HG02678 (cell line): ENCODE data around the gene TMEM89.

Experiments
- ATAC-seq: cut with Tn5 transposase; IDR thresholded peaks from one replicate; pipeline ENCODE4 v1.9.1; 2021; ENCODE audit warnings: mild to moderate bottlenecking, moderate library complexity; ENCODE audit not compliant: unreplicated experiment

TMEM89 gene

DNA sequence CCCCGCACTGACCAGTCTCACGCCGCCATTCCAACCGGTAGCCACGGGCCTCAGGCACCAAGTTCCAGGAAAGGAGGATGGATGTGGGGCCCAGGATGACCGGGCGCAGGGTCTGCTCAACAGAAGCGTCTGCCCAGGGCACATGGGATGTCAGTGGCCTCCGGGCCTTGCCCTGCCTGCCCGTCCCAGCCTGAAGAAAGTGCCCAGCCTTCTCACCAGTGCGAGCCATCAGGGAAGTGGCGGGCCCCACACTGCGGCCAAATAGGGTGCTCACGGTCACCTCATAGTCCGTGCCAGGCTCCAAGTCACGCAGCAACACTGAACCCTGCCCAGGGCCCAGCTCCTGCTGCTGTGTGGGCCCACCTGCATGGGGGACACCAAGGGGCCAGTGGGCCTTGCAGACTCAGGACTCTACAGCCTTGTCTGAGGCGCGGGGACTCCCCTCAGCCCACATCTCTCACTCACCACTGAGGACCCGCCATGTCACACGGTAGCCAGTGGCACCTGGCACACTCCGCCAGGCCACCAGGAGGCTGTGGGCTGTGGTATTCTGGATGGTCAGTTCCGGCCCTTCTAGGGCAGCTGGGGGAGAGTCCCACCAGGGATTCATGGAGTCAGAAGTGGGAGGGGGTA, 29.6 kb downstream of the TMEM89 start:
- ATAC-seq, result no peak

DNA sequence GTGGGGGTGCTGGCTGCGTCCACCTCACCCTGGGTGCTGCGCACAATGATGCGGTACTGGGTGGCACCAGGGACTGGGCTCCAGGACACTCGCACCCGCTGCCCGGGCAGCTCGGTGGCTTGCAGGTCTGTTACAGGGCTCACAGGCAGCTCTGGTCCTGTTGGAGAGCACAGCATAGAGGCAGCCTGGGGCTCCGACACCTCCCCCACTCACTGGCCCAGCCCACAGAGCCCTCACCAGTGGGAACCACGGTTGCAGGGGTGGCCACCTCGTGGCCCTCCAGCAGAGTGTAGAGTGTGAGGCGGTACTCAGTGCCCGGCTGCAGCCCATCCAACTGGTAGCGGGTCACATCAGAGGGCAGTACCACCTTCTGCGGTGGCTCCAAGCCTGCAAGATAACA, 30.1 kb downstream of the TMEM89 start:
- no peak for ATAC-seq

DNA sequence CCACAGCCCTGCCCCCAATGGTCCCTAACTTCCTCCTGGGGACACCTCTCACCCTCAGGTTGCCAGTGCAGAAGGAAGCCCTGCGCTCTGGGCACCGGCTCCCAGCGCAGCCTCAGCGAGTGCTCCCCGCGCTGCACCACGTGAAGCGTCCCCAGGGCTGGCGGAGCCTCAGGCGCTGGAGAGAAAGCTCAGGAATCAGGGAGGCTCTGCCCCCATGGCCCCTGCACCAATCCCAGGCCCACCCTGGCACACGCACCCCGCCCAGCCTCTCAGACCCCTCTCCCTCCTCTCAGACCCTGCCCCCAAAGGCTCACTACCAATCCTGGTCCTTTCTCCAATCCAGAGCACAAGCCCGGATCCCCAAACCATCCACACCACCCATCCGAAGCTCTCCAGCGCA, 33.3 kb downstream of the TMEM89 start:
- no peak for ATAC-seq

DNA sequence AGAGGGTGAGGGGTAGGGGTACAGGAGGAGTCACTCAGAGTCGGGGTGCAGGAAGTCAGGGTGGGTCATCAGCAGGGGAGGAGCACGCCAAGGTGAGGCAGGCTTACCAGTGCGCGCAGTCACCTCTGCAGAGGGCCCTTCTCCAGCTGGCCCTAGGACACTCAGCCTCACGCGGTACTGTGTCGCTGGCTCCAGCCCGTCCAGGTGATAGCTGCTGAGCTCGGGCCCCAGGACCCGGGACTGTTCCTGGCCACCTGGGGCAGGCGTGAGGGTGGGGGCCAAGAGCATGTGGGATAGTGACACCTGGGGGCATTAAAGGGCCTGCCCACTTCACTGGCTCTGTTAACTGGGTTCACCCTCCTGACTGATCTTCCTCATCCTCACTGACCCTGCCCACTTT, 33.9 kb downstream of the TMEM89 start:
- no peak for ATAC-seq

DNA sequence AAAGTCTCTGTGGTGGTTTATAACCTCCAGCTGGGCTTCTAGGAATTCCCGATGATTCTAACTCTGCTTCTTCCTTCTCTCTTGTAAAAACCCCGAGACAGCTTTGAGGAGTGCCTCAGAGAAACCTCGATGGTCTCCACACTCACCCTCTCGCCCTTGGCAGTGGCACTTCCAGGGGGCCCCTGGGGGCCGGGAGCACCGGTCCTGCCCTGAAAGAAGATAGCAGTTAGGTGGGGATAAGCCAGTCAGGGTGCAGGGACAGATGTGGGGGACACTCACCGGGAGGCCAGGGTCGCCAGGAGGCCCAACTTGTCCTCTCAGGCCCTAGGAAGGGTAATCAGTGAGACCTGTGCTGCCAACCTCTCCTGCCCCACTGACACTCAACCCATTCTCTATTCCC, 36.2 kb downstream of the TMEM89 start:
- no peak for ATAC-seq

DNA sequence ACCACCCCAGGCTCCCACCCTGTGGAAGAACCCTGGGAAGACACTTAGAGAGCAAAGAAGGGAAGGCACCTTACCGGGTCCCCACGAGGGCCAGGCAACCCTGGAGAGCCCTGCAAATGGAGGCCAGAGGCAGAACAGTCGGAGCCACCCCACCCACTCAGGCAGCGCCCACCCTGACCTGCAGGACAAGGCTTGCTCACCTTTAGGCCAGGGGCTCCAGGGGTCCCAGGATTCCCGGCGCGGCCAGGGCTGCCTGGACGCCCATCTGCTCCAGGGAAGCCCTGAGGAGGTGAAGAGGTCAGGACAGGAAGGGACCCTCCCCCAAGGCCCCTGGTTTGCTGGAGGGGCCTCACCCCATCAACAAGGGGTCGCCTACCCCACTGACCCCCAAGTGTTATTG, 36.7 kb downstream of the TMEM89 start:
- no peak for ATAC-seq

DNA sequence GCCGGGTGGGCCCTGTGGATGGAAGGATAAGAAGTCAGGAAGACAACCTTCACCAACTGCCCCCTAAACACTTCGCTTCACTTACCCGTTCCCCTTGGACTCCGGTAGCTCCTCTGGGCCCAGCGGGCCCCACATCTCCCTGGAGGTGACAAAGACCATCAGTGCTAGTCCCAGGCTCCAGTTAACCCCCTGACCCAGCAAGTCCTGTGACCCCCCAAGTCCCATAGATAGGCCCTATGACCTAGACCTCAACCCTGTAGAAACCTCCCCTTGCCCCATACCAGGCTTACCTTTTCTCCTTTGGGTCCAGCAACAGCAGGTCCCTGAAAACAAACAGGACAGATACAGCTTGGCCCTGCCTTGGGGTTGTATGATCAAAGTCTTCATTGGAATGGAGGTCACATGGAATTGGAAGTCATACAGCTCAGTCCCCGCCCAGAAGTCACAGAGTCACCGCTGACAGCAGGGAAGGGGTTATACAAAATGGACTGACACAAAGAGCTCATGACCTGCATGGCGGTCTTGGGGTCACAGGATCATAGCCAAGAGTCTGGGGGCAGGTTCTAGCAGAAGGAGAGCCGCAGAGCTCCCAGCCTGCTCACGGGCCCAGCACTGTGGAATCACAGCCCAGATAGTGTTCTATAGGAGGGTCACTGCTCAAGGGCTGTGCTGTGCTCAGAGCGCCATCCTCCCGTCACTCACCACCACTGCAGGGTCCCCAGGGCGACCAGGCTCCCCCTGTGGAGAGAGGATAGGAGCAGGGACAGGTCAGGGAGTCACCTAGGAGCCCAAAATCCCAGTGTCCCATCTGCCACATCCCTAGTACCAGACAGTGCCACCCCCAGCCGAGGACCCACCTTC, 39.7 kb downstream of the TMEM89 start:
- no peak for ATAC-seq

DNA sequence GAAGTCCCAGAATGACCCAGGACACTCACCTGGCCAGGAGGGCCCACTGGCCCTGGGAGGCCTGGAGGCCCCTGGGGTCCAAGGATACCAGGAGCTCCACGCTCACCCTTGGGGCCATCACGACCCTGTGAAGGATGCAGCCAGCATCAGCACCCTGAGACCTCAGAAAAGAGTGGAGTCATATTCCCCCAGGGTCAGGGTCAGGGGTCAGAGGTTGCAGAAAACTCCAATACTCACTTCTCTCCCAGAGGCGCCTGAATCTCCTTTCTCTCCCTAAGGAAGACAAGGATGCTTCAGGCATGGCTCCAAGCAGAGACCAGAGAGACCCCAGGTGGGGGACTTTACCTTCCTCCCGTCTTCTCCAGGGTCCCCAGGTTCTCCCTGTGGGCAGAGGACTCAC, 44.9 kb downstream of the TMEM89 start:
- ATAC-seq, result no peak

DNA sequence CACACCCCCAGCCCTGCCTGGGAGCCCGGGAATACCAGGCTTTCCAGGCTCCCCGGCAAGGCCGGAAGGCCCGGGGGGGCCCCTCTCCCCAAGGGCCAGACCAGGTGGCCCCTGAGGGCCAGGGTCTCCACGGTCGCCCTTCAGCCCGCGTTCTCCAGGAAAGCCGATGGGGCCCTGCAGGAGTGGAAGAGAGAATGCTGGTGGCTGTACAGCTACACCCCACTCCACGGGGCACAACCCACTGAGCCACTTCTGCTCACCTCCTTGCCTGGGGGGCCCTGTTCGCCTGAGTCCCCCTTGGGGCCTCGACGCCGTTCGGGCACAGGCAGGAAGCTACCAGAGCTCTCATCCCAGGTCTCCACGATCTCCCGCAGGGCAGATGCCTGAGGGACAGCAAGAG, 46.2 kb downstream of the TMEM89 start:
- ATAC-seq, result no peak

DNA sequence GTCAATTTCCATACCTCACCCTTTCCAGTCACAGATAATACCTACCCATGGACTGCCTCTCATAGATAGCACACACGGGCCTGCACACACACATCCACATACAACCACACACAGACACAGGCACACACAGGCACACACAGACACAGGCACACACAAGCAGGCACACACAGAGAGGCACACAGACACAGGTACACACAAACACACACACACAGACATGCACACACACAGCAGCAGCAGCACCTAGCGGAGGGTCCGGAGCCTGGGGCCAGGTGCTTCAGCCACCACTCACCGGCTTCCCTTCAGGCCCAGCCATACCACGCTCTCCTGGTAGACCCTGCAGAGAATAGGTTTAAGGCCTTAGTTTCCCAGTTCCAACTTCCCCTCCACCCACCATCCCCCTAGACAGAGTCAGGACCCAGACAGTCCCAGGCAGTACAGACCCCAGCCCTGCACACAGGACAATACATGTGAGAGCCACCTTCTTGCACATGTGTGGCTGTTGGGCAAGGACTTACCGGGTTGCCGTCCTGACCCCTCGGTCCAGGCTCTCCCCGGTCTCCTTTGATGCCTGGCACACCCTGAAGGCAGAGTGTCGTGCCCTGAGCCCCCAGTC, 47.5 kb downstream of the TMEM89 start:
- no peak for ATAC-seq

DNA sequence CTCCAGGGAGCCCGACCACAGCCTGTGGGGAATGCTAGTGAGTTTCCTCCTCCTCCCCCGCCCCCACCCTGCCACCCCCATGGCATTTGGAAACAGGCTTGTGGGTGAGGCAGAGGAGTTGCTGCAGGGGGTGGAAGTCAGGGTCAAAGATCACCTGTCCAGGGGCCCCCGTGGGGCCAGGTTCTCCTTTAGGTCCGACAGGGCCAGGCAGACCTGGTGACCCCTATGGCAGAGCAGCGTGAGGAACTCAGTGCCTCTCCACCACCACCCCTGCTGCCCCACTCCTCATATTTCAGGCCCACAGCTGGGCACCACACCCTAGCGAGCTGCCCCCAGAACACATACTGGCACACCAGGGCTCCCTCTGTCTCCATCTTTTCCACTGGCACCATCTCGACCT, 49.1 kb downstream of the TMEM89 start:
- no peak for ATAC-seq

DNA sequence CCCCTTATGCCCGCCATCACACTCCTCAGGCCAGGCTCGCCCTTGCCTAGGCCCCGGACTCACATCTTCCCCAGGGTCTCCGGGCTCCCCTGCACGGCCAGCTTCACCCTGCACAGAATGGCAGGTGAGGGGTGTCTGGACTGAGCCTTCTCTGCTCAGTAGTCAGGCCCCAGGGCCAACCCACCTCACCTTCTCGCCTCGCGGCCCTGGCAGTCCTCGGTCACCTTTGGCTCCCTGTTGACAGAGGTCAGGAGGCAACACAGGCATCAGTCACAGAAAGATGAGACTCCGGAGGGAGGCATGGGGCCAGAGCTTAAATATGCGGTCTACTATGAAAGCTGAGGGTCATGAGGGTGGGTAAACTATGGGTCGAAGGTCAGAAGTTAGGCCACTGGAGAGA, 49.6 kb downstream of the TMEM89 start:
- ATAC-seq, result no peak
